Measurements from ENCODE around the gene EYA2. TPM values are rescaled to one million over a fixed set of nuclear protein-coding genes. Genes with fewer than 3 reads are reported as not detected.
"Not testable (repeated sequence)": the region's sequence is repeated elsewhere in the genome, so short reads cannot be mapped to it uniquely, and the experiment has no call there.

Gene EYA2
- total RNA-seq, 1 experiment from 2014 or later, result not detected

DNA sequence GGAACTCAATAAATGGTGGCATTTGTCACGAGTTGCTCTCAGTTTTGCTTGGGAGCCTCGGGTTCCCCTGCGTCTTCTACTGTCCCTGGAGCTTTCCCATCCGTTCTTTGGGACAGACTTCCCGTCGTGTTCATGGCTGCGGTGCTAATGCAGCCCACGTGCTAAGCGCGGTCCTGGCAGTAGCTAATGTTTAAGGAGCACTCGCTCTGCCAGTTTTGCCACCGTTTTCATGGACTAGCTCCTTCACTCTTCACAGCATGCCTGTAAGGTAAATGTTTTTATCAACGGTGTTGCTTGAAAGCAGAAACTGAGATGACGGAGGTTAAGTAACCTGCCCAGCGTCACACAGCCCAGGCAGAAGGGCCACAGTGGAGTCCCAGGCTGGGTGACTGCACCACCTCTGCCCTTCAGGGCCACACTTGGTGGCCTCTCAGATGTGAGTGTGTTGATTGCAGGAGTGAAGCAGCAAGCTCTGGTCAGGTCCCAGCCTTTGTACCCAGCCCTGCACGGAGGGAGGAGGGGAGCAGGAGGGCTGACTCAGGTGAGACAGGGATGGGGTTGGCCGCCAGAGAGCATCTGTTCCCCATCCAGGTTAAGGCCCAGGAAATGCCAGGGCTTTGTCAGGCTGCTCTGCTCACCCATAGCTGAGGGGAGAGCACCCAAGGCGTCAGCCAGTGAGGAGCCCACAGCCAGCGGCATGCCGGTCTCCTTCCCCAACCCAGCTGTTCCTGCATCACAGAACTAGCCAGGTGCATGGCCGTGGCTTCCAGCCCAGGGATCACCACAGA, 280.0 kb downstream of the EYA2 start:
- no peak for DNase-seq (ENCODE audit: low read depth)

DNA sequence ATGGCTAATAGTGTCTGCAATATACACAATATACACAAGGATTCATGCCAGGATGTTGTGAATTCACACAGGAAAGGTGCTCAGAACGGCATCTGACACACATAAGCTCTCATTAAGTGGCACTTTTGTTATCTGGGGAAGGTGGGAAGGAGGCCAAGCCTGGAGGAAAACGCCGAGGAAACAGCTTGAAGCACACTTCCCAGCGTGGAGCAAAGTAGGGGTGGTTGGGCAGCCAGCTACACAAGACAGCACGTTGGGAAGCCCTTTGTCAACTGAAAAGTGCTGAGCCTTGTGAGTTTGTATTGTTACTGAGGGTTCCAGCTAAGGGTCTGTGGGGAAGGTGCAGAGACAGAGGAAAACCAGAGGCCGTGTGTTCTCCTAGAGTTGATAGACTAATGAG, 280.9 kb downstream of the EYA2 start:
- DNase-seq (ENCODE audit: low read depth), result no peak

DNA sequence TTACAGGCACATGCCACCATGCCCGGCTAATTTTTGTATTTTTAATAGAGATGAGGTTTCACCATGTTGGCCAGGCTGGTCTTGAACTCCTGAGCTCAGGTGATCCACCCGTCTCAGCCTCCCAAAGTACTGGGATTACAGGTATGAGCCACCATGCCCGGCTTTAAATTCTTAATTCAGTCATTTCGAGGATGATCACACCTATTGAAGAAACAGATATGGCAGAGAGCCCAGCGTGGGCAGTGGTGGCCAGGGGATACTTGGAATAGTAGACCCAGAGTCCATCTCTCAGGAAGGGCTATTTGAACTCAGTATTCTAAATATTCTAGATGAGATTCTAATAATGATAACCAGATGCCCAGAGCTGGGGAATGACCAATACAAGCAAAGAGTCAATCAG, 281.6 kb downstream of the EYA2 start:
- DNase-seq (ENCODE audit: low read depth), result not testable (repeated sequence)

DNA sequence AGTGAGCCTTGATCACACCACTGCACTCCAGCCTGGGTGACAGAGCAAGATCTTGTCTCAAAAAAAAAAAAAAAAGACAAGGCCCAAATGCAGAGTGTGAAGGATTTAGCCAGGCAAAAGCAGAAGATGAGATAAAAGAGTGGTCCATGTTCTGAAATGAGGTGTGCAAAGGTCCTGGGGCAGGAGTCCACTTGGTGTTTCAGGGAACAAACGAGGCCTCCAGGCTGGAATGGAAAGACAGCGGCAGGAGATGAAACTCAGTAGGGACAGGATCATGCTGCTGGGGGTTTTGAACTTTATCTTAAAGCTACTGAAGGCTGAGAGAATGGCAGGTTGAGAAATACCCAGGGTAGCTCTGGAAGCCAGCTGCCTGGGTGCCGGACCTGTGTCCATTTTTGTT, 283.6 kb downstream of the EYA2 start:
- no peak for DNase-seq (ENCODE audit: low read depth)

DNA sequence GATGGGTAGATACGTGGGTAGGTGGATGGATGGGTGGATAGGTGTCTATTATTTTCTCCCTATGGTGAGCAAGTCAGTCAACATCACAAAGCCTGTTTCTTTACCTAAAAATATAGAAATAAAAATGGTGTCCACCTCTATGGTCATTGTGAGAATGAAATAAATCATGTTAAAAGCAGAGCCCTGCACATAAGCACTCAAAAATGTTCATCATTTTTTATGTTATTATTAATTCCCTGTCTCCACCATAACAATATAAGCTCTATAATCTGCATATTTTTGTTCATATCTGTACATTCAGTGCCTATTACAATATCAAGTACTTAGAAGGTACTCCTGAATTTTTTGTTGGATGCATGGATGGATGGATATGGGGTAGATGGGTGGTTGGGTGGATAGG, 284.2 kb downstream of the EYA2 start:
- DNase-seq (ENCODE audit: low read depth), result no peak

DNA sequence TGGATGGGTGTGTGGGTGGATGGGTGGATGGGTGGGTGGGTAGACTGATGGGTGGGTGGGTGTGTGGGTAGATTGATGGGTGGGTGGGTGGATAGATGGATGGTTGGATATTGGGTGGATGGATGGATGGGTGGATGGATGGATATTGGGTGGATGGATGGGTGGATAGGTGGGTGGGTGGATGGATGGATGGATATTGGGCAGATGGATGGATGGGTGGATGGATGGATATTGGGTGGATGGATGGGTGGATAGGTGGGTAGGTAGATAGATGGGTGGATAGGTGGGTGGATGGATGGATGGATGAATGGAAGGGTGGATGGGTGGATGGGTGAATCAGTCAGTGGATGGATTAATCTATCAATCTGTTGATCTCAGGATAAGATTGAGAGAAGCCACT, 284.6 kb downstream of the EYA2 start:
- no peak for DNase-seq (ENCODE audit: low read depth)

DNA sequence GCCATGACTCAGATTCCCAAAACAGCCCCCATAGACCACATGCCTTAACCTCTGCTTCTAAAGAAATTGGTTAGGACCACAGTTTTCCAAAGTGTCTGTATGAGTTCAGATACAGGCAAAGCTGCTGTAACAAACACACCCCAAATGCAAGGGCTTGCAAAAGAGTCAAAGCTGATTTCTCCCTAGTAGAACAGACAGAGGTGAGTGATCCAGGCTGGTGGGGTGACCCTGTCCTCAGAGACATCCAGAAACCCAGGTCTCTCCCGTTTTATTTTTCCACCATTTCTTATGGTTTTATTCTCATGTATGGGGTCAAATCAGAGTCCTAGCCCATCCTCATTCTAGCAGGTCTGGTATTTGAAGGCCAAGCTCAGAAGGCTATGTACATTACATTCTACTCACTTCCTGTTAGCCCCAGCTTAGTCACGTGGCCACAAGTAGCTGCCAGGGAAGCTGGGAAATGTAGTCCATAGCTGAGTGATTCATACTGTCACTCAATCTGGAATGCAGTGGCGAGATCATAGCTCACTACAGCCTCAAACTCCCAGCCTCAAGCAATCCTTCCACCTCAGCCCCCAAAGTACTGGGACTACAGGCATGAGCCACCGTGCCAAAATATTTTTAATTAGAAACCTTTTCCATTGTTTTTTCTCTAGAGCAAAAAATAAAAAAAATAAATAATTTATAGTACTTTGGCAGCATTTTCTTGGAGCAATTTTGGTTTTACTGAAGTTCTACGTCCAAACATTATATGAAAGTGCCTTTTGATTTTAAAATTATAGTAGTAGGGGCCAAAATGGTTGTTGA, 286.6 kb downstream of the EYA2 start:
- DNase-seq (ENCODE audit: low read depth), result peak; percentile 84

DNA sequence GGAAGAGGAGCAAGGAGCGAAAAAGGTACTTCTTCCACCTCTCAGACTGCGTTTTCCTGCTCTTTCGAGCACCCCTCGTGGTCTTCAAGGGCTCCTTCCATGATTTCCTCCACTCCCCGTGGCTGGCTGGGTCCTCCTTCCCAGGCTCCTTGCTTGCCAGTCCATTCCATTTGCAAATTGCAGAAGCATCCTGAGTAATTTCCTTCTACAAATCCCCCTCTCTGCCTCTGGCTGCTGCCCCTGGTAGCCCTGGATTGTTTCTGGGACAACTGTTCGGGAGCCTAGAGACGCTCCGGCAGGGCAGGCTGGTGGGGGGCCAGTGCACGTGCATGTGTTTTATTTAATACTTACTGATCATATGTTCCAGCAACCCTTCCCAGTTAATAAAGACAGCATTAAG, 288.7 kb downstream of the EYA2 start:
- no peak for DNase-seq (ENCODE audit: low read depth)

DNA sequence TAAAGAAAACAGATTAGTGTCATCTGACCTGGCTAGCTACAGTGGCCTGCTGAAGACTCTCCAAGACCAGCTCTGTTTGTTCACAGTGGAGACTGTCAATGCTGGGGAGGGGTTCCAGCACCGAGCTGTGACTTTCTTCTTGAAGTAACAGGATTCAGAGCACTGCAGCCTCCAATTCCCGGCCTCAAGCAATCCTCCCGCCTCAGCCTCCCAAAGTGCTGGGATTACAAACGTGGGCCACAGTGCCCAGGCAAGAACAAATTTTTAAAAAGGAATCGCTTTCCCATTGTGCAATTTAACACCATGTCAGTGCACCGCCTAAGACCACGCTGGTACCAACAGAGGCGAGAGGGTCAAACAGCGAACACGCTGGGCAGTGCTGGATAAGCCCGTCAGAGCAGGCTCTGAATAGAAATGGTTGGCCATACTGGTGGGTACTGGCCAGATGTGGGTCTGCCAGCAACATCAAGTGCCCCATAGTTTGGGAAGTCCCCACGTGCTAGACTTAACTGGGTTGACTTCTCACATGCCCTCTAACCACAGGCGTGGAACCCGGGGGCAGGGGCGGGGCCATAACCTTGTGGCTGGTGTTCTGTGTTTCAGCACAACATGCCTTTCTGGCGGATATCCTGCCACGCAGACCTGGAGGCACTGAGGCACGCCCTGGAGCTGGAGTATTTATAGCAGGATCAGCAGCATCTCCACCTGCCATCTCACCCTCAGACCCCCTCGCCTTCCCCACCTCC, 293.0 kb downstream of the EYA2 start:
- peak; percentile 45 for DNase-seq (ENCODE audit: low read depth)

DNA sequence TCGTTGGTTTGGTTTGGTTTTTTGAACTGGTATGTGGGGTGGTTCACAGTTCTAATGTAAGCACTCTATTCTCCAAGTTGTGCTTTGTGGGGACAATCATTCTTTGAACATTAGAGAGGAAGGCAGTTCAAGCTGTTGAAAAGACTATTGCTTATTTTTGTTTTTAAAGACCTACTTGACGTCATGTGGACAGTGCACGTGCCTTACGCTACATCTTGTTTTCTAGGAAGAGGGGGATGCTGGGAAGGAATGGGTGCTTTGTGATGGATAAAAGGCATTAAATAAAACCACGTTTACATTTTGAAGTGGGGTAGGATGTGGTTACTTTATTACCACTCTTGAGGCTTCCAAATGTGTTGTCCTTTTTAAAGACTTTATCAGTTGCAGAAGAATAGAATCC, 293.9 kb downstream of the EYA2 start:
- no peak for DNase-seq (ENCODE audit: low read depth)

DNA sequence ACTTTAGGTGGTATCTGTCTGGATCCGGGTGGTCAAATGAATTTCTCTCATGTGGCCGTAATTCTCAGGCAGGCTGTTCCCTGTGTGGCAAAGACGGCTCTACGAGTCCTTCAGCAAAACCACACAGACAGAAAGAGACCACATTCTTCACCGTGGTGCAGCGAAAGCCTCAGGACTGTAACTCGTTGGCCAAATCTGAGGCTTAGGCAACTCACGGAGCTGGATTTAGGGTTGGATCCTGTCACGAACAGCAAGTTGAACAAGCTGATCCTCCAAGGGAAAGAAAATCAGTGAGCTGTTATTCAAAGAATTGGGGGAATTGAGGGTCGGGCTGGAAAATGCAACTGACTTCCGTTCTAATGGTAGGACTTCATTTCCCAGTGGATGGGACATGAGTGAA, 294.4 kb downstream of the EYA2 start:
- DNase-seq (ENCODE audit: low read depth), result peak; percentile 67

DNA sequence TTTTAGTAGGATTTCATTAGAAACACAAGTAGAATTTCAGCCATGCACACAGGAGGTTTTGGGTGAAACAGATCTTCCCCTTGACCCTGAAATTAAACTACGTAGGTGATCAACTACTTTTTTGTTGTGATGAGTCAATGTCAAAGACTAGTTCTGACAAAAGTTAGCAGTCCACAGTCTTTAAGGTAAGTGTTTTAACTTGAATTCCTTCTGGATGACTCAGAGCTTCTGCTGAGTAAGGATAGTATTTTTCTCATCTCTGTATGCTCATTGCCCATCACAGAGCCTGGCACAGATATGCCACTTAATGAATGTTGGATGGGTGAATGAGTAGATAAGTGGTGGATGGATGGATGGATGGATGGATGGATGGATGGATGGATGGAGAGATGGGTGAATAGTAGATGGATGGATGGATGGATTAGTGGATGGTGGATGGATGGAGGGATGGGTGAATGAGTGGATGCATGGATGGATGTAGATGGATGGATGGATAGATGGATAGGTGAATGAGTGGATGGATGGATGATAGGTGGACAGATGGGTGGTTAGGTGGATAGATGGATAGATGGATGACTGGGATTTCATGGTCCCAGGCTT, 296.5 kb downstream of the EYA2 start:
- peak; percentile 56 for DNase-seq (ENCODE audit: low read depth)

DNA sequence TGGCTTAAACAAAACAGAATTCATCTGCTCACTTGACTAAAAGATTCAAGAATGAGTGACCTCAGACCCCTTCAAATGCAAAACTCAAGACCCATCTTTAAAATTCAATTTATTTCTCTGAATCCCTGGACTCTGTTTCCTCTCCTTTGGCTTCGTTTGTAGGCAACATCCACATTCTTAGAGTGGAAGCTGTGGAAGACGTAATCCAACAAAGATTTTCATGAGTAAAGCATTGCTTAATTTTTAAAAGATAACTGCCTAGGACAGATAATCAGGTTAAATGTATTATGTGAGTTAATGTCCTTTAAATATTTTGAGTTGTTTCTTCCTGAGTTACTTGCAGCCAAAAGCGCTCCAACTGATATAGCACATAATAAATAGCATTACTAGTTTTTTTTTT, 297.3 kb downstream of the EYA2 start:
- DNase-seq (ENCODE audit: low read depth), result no peak

DNA sequence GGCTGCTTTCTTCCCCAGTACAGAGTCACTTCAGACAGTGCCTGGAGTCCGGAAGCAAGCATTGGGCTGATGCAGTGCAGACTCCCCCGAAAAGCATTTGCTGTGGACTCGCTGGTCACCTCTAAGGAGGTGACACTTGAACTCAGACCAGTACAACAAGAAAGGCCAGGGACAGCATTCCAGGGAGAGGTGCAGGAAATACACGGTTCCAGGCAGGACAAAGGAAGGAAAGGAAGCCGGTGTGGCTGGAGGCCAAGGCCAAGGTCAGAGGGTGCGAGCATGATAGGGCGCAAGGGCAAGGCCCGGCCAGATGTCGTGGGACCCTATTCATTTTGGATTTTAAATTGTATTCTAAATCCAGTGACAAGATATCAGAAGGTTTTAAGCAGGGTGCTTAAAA, 300.9 kb downstream of the EYA2 start:
- DNase-seq (ENCODE audit: low read depth), result no peak

DNA sequence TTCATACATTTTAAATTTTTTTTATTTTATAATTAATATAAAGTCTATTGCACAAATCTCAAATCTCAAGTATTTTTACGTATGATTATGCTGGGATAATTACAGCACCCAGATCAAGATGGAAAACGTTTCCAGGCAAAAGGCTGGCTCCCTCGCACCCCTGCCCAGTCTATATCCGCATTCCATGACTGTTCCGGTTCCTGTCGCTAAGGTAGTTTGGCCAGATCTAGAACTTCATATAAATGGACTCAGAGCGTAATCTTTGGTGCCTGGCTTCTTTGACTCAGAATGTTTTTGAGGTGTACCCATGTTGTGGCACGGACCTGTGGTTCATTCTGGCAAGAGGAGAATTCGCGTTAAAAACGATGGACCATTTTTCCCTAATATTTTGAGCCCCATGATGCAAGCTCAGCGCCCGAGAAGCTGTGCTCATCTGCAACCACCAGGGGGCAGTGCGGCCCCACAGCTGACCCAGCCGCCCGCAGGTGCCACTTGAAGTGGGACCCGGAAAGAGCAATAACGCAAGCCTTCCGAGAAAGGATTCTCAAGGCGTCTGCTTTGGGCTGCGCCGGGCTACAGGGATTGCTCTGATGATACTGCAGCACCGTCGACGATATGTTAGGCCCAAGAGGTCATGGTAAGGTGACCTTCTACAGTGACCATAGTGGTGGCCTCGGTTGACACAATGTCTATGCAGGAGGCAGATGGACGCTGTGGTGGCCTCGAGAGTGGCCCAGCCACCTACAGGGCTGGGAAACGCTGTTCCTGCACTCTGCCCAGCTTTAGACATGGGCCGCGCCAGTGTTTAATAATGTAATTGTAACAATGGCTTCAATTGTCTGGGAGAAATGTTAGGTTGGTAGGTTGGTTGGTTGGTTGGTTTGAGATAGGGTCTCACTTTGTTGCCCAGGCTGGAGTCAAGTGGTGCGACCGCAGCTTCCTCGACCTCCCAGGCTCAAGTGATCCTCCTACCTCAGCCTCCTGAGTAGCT, 301.7 kb downstream of the EYA2 start:
- peak; percentile 72 for DNase-seq (ENCODE audit: low read depth)

DNA sequence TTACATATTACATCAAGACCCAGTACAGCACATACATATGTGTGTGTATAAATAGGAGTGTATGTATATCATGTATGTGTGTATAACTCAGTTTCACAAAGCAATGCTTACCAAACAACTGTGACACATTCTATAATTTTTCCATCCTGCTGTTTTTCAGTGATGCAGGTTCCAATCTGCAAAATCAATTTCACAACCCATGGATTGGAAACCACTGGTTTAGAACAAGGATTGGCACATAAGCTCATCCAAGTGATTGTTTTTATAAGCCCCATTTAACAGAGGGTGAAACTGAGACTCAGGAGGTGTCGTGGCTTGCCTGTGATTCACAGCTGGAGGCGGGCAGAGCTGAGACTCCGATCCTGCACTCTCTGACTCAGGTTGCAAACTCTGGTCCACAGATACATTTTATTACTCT, 303.6 kb downstream of the EYA2 start:
- DNase-seq (ENCODE audit: low read depth), result no peak

DNA sequence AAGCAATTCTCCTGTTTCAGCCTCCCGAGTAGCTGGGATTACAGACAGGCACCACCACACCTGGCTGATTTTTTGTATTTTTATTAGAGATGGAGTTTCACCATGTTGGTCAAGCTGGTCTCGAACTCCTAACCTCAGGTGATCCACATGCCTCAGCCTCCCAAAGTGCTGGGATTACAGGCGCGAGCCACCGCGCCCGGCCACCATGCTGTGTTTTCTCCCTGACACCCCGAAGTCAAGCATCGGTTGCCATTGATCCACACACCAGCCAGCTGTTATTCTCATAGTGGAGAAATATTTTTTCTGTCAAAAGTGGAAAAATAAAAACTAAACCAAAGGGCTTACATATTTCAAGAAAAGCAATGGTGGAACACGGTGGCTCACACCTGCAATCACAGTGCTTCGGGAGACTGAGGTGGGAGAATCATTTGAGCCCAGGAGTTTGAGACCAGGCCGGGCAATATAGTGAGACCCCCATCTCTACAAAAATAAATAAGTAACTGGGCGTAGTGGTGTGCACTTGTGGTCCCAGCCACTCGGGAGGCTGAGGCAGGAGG, 304.4 kb downstream of the EYA2 start:
- DNase-seq (ENCODE audit: low read depth), result no peak

DNA sequence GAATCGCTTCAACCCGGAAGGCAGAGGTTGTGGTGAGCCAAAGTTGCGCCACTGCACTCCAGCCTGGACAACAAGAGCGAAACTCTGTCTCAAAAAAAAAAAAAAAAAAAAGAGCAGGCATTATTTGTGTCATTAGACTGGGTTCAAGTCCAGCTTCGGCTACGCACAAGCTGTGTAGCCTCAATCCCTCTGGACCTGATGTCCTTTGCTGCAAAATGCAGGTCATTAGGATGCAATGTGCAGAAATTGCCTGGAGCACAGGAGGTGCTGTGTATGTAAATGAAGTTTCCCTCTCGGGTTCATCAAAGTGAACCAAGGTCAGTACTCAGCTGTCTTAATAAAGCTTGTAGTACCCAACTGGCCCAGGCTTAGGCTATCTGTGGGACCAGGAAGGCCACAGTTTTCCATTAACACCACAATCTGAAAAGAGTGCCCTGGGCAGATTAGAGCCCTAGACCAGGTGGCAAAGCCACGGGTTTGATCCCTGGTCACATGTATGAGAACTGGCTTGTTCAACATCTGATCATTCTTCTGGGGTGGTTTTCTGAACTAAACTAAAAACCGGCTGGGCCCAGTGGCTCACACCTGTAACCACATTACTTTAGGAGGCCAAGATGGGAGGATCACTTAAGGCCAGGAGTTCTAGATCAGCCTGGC, 306.6 kb downstream of the EYA2 start:
- no peak for DNase-seq (ENCODE audit: low read depth)

DNA sequence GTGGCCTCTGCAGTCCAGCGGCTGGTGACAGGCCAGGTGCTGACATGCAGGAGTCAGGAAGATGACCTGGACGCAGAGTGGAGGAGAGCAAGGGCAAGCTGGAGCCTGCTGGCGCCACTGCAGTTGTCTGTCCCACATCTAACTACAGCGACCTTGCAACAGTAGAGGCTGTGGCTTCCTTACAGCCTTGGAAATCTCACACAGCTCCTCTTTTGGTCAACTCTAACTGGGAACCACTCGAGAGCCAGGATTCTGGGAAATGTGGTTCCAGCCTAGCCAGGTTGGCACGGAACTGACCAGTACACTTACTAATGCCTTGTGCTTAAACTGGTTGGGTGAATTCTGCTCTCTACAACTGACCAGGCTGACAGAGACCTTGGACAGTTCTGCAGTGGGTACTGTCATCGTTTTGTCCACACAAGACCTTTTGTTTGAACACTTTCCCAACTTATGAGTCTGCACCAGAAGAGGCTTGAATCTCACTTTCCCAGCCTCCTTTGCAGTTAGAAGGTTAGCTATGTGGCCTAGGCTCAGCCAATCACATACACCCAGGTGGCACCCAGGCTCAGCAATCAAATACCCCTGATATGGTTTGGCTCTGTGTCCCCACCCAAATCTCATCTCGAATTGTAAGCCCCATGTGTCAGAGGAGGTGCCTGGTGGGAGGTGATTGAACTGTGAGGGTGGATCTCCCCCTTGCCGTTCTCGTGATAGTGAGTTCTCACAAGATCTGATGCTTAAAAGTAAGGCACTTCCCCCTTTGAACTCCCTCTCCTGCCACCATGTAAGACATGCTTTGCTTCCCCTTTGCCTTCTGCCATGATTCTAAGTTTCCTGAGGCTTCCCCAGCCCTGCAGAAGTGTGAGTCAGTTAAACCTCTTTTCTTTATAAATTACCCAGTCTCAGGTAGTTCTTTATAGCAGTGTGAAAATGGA, 308.4 kb downstream of the EYA2 start:
- DNase-seq (ENCODE audit: low read depth), result no peak

Data from RPMI7951 (cell line).